Lower lobe of right lung (tissue), 2 donors: ENCODE data around the gene TMEM59L. TPM values are rescaled to one million over a fixed set of nuclear protein-coding genes. Genes with fewer than 3 reads are reported as not detected.
"Not testable (repeated sequence)": the region's sequence is repeated elsewhere in the genome, so short reads cannot be mapped to it uniquely, and the experiment has no call there.

Experiments used
- ATAC-seq, 2 donors: fragments of 200-7000 bp; cut with Tn5 transposase; one replicate each; pipeline ENCODE4 v1.9.1; 2020 to 2022; ENCODE audit warnings: mild to moderate bottlenecking in 2 of 2, moderate library complexity in 2 of 2
- DNase-seq: peaks from one replicate; pipeline ENCODE4 v3.0.0-alpha.2; 2020
- H3K27ac ChIP-seq: fragments of 200-600 bp; one replicate; pipeline ENCODE4 v1.8.0; 2022
- H3K27me3 ChIP-seq: fragments of 200-600 bp; one replicate; pipeline ENCODE4 v1.8.0; 2022; ENCODE audit warnings: low read depth
- H3K36me3 ChIP-seq: fragments of 200-600 bp; one replicate; pipeline ENCODE4 v1.8.0; 2022; ENCODE audit warnings: mild to moderate bottlenecking
- H3K4me1 ChIP-seq: fragments of 200-600 bp; one replicate; pipeline ENCODE4 v1.8.0; 2022
- H3K4me3 ChIP-seq: fragments of 200-600 bp; one replicate; pipeline ENCODE4 v1.8.0; 2022; ENCODE audit warnings: mild to moderate bottlenecking
- H3K9me3 ChIP-seq: fragments of 200-600 bp; one replicate; pipeline ENCODE4 v1.8.0; 2022
- CTCF ChIP-seq: fragments of 200-600 bp; IDR thresholded peaks from one replicate; pipeline ENCODE4 v1.8.0; 2022; ENCODE audit warnings: antibody characterized with exemption, mild to moderate bottlenecking
- intact Hi-C: fragments of 100-400 bp; cut with DNase I; formaldehyde crosslinking; loops from one replicate; pipeline ENCODE4 v1.11.0; 2022
- total RNA-seq: library from RNA; stranded (reverse); fragmentation: NEBNext Ultra II Directional; extraction: Animal tissue kit (Norgen Biotek cat#: 25700); gene quantifications from one replicate; pipeline ENCODE4 v1.2.1, GENCODE V29; 2021
- donor health status: DM: no; HTN: yes; CAD: no; lungs with severe emphysema.

TMEM59L gene
- total RNA-seq, 1 donor from 2014 or later = 1.1 TPM

GRCh38 chr19:18591735-18592385 is 20.8 kb upstream of the TMEM59L start:
- H3K36me3 ChIP-seq = peaks cover 10% of the 10 kb centered on the region
- no peak for DNase-seq
- H3K4me3 ChIP-seq = no peak overlapping the region
- ATAC-seq = no peak
- H3K27ac ChIP-seq = no peak overlapping the region
- peaks cover 40% of the 10 kb centered on the region for H3K4me1 ChIP-seq
- intact Hi-C loops = no loop called here
- no peaks in the 10 kb centered on the region for H3K27me3 ChIP-seq
- H3K9me3 ChIP-seq = no peaks in the 10 kb centered on the region
- no peak for TF ChIP-seq CTCF

DNA sequence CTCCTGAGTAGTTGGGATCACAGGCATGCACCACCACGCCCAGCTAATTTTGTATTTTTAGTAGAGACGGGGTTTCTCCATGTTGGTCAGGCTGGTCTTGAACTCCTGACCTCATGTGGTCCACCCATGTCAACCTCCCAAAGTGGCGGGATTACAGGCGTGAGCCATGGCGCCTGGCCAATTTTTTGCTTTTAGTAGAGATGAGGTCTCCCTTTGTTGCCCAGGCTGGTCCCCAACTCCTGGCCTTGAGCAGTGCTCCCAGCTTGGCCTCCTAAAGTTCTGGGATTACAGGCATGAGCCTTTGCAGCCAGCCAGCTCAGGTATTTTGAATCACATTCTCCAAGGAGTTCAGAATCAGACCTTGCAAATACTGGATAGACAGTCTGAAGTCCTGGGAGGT is 19.9 kb upstream of the TMEM59L start:
- H3K4me3 ChIP-seq, DNase-seq, H3K27ac ChIP-seq, H3K27me3 ChIP-seq, intact Hi-C loops, ATAC-seq, H3K9me3 ChIP-seq: not testable (repeated sequence)
- Histone ChIP-seq H3K36me3 (peaks cover 10% of the 10 kb centered on the region), H3K4me1 (peaks cover 40% of the 10 kb centered on the region)

- ATAC-seq (no peak), DNase-seq (no peak)
- H3K4me3 ChIP-seq = peak overlapping the region; percentile 43
- TF ChIP-seq CTCF = no peak
- no peak overlapping the region for H3K27ac ChIP-seq
- no peaks in the 10 kb centered on the region for H3K9me3 ChIP-seq
- H3K4me1 ChIP-seq = peaks cover 35% of the 10 kb centered on the region
- peaks cover 10% of the 10 kb centered on the region for H3K36me3 ChIP-seq
- peaks cover 10% of the 10 kb centered on the region for H3K27me3 ChIP-seq
- intact Hi-C loops = no loop called here
Measured at GRCh38 chr19:18593367-18594095, 19.1 kb upstream of the TMEM59L start.

- Histone ChIP-seq H3K4me1 (peaks cover 33% of the 10 kb centered on the region), H3K27ac (no peak overlapping the region), H3K4me3 (peak overlapping the region; percentile 43), H3K27me3 (peaks cover 17% of the 10 kb centered on the region), H3K36me3 (peaks cover 10% of the 10 kb centered on the region), H3K9me3 (no peaks in the 10 kb centered on the region)
- peak; percentile 76 for DNase-seq
- intact Hi-C loops = no loop called here
- peak; percentile 81 to 87 for ATAC-seq
- peak; percentile 76 for TF ChIP-seq CTCF
Measured at GRCh38 chr19:18594096-18594823, 18.4 kb upstream of the TMEM59L start.

- Histone ChIP-seq H3K27ac (no peak overlapping the region), H3K9me3 (no peaks in the 10 kb centered on the region), H3K27me3 (peaks cover 23% of the 10 kb centered on the region), H3K4me1 (peaks cover 27% of the 10 kb centered on the region), H3K36me3 (peaks cover 10% of the 10 kb centered on the region), H3K4me3 (peak overlapping the region; percentile 43)
- ATAC-seq (no peak), DNase-seq (no peak)
- intact Hi-C loops = no loop called here
- no peak for TF ChIP-seq CTCF
Measured at GRCh38 chr19:18594824-18595373, 17.8 kb upstream of the TMEM59L start.
